SKM-1 treated with dmso at 0.1 percent for 144 hours (cell line): Measurements from ENCODE around the gene ZNF598.
"Not testable (repeated sequence)": the region's sequence is repeated elsewhere in the genome, so short reads cannot be mapped to it uniquely, and the experiment has no call there.

Experiments
- DNase-seq: peaks from one replicate; lab custom pipeline; 2025; ENCODE audit not compliant: unreplicated experiment; lab: John Stamatoyannopoulos, UW

ZNF598 gene

GRCh38 chr16:2040787-2041522, 31.3 kb upstream of the ZNF598 start:
- no peak for DNase-seq

- DNase-seq = no peak
These were observed 30.6 kb upstream of the ZNF598 start for GRCh38 chr16:2040041-2040786.

GRCh38 chr16:2039274-2040031, 29.8 kb upstream of the ZNF598 start:
- no peak for DNase-seq

- DNase-seq = no peak
These were observed 29.0 kb upstream of the ZNF598 start for GRCh38 chr16:2038382-2039231.

GRCh38 chr16:2037647-2038381, 28.2 kb upstream of the ZNF598 start:
- DNase-seq = no peak

- DNase-seq = no peak
These were observed 27.5 kb upstream of the ZNF598 start for GRCh38 chr16:2037115-2037514.

GRCh38 chr16:2036200-2036966, 26.8 kb upstream of the ZNF598 start:
- no peak for DNase-seq

GRCh38 chr16:2035431-2036199, 26.0 kb upstream of the ZNF598 start:
- no peak for DNase-seq

- no peak for DNase-seq
These were observed 25.2 kb upstream of the ZNF598 start for GRCh38 chr16:2034696-2035430.

GRCh38 chr16:2033909-2034695, 24.5 kb upstream of the ZNF598 start:
- DNase-seq = not testable (repeated sequence)

GRCh38 chr16:2033057-2033908, 23.7 kb upstream of the ZNF598 start:
- DNase-seq = no peak

GRCh38 chr16:2032285-2033056, 22.9 kb upstream of the ZNF598 start:
- DNase-seq = no peak

- DNase-seq = no peak
These were observed 21.5 kb upstream of the ZNF598 start for GRCh38 chr16:2031081-2031577.

- no peak for DNase-seq
These were observed 20.4 kb upstream of the ZNF598 start for GRCh38 chr16:2030036-2030435.

- DNase-seq = no peak
These were observed 19.7 kb upstream of the ZNF598 start for GRCh38 chr16:2029350-2029749.
